ENCODE measurements around the gene RECQL5. TPM values are rescaled to one million over a fixed set of nuclear protein-coding genes. Genes with fewer than 3 reads are reported as not detected.

RECQL5 gene
- total RNA-seq, 1 donor from 2014 or later, result 11.2 TPM

DNA sequence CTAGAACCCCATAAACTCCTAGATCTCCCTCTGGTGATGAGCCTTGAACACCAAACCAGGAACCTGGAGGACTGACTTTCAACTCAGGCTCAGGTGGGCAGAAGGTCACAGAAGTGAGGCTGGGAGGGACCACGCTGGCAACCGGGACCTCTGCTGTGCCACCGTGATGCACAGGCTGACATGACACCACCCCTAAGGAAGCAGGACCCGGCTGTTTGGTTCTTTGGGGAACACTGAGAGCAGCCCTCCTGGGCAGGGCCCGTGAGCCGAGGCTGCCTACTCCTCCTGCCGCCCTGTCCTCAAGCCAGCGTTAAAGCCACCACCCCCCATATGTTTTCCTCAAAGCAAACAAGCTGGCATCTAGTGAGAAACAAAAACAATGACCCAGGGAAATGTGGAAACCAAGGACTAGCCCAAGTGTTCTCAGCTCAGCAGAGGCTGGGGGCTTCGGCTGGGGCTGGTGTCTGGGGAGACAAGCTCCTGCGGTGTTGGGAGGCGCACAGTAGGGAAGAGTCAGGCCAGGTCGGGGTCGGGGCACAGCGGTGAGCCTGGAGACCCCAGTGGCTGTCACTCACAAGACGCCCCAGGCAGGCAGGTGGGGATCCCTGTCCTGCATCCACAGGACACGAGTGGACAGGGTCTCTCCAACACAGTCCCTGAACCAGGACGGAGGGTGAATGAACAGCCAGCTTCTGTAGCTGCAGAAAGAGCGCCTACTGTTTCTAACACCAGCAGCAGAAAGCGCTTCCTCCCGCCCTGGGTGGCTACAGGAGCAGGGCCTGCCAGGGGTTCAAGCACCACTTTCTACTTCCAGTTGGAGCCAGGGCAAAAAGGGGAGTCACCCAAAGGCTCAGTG, 32.0 kb downstream of the RECQL5 start:
- no peak for DNase-seq (ENCODE audit: low read depth in 2 of 2)

DNA sequence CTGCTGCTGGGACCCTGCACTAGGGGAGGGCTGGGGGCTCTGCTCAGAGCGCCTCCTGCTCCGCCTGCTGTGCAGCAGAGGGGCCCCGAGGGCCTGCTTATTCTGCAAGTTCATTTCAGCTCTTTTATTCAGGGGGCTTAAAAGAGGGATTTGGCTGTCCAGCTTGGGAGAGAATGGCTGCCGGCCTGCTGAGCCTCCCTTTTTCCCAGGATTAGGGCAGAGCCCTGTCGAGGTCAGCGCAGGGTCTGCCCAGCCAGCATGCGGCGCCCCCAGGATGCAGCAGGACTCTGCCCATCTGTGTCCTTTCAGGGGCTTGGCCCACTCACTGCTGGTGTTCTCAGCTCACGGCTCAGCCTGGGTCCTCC, 32.6 kb downstream of the RECQL5 start:
- DNase-seq (ENCODE audit: low read depth in 2 of 2), result no peak

DNA sequence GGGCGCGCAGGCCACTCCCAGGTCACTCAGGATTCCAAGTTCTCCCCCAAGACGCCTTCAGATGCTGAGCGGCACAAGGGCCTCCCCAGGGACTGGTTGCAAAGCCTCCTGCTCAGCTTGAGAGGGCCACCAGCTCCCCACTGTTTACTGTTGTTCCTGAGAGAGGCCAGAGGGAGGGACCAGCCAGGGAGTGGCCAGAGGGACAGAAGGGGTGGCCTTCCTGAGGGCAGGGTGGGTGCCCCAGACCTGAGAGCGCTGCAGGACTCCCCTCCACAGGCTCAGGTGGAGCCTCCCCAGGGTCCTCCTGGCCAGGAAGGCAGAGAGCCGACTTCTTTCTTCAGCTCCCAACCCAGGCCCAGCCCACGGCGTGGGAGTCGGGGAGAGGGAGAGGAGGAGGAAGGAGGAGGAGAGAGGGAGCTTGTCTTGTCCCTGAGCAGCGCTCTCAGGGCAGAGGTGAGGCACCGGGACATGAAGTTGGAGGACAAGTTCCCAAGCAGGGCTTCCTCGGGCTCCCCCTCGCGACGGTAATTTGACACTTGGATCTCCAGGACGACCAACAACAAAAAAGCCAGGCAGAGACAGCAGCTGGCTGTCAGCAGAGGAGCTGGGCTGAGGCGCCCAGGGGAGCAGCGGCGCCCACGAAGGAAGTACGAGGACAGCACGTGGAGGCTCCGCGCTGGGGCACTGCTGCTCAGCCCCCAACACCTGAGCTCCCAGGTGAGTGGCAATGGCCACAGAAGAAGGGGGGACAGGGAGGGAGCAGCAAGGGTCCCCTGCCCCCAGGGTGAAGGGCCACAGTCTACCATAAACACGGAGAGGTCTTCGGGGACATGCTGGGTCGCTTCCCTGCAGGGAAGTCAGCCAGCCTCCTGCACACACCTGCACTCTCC, 33.2 kb downstream of the RECQL5 start:
- peak; percentile 65 to 88 for DNase-seq (ENCODE audit: low read depth in 2 of 2)

DNA sequence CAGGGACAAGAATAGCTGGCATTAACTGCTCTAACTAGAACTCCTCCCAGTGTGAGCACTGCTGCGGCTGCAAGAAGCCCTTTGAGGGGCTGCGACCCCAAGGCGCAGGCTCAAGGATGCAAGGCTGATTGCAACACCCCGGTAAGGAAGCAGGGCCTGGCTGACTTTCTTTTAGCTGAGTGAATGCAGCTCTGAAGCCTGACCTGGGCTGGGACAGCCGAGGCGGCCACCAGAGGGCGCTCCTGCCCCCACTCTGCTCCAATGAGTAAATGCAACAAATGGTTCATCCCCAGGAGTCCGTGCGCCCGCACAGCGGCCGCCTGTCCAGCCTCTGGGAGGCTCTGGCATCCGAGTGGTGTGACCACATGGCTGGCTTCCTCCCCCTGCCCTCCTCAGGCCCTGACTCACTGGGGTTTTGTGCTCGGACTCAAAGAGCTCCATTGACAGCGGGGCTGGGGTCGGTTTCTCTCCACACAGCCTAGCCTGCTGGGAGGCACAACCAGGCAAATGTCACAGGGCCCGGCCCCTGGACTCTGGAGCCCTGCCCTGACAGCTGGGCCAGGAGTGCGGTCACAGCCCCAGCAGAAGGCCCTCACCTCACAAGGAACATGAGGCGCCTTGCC, 34.0 kb downstream of the RECQL5 start, which contains the start of gene SMIM5:
TSS of gene SMIM5 (plus strand) at position 572 of the 623 bp plus-strand sequence. CDS start 6,768 bp downstream, outside the sequence.
- DNase-seq (ENCODE audit: low read depth in 2 of 2), result peak; percentile 50 to 78

DNA sequence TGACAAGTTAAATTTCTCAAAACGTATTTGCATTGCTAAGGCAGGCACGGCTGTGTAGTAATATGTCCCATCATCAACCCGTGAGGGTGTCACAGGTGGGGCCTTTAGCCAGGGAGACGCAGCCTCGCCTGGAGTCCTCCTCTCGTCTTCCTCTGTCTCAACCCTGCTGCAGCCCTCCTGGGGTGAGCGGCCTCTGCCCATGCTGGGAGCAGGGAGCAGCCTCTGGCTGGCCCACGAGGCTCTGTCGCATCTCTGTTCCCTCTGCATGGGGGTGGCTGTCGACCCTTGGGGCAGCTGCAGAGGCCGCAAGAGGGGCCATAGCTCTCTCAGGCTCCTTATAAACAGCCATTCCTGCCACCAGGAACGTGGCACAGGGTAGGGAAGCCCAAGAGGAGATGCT, 34.5 kb downstream of the RECQL5 start:
- no peak for DNase-seq (ENCODE audit: low read depth in 2 of 2)

DNA sequence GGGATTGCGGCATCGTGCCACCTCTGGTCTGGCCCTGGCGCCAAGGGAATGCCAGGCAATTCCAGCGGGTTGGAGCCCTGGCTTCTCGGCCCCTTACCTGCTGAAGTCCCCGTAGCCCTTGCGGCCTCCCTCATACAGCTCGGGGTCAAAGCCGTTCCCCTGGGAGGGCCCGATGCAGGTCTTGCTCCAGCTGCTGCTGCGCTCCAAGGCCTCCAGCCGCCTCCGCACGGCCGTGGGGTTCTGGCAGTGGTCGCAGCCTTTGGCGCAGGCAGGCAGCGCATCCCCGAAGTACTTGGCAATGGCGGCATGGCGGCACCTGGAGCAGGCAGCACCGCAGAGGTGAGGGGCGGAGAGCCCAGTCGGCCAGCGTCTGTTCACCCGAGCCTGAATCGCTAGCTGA, 35.6 kb downstream of the RECQL5 start:
- DNase-seq (ENCODE audit: low read depth in 2 of 2), result no peak

DNA sequence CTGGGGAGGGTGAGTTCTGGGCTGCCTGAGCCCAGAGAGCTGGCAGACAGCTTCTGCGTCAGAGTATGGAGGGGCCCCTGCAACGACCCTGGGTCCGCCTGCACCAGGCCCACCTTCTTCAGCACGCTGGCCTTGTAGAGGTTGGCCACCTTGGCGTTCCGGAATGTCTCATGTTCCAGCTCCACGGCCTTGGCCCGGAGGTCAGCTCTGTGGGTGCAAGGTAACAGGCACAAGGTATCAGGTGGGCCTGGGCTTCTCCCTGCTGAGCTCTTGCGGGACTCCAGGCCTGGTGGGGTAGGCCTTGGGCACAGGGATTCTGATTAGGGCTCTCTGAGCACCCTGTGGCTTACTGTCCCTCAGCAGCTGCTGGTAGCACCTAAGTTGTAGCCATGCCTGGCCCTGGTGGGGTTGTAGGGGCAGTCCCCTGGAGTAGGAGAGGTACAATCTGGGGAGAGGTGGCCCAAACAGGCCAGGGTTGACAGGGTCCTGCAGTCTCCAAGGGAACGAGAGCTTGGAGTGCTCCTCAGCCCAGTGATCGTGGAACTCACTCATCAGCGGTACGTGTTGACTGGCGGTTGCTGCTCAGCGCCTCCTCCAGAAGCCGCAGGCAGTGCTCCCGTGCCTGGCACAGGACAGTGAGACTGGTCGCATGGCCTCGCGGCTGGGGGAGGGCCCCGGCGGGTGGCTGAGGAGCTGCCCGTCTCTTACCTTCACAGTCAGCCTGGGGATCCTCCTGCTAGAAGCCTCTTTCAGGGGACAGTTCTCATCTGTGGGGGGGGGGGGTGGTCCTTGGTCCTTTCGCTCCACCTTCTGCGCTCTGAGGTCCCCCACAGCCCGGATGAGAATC, 36.7 kb downstream of the RECQL5 start:
- no peak for DNase-seq (ENCODE audit: low read depth in 2 of 2)

DNA sequence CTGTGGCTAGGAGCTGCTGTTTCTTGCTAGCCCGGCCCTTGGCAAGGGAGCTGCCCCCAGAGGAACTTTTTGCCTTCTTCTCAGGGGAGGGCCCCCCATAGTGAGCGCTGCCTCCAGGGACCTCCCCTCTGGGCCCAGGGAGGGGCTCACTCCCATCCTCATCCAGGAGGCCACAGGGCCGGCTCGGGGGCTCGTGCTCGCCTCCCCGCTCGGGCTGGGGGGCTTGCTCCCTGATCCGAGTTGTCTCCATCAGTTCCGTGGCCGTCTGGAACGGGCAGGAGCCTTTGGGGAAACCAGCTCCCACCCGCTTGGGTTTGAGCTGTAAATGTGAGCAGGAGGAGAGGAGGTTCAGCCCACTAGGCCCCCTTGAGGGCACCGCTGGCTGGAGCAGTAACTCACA, 37.8 kb downstream of the RECQL5 start:
- no peak for DNase-seq (ENCODE audit: low read depth in 2 of 2)

DNA sequence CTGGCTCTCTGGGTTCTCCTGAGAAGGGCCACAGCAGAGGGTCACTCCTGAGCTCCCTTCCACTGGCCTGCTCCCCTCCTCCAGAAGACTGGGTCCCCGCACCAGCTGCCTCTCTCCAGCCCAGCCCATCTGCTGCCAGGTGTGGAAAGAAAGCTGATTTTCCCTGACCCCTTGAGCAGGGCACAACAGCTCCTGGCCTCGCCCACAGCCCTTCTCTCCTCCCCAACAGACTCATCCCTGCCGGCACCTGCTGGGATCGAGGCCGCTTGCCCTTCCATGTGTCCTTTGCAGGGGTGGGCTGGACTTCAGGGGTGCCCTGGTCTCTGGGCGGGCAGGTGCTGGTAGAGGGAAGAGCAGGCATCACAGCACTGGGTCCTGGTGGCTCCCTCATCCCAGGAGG, 38.5 kb downstream of the RECQL5 start:
- no peak for DNase-seq (ENCODE audit: low read depth in 2 of 2)

DNA sequence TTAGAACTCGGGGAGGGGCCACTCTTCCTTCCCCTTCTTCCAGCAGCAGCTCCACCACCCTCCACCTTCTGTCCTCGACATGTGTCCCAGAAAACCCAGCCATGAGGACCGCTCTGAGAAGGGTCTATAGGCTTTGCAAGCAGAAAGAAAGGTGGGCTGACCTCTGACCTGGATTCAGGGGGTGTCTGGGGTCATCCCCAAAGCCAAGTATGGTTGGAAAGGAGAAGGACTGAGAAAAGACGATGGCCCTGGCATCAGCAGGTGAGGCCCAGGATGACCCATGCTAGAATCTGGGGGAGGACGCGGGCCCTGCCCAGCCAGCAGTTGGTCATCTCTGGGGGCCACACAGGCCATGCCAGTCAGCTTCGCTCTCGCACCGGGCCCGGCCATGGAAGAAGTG, 39.9 kb downstream of the RECQL5 start:
- no peak for DNase-seq (ENCODE audit: low read depth in 2 of 2)

DNA sequence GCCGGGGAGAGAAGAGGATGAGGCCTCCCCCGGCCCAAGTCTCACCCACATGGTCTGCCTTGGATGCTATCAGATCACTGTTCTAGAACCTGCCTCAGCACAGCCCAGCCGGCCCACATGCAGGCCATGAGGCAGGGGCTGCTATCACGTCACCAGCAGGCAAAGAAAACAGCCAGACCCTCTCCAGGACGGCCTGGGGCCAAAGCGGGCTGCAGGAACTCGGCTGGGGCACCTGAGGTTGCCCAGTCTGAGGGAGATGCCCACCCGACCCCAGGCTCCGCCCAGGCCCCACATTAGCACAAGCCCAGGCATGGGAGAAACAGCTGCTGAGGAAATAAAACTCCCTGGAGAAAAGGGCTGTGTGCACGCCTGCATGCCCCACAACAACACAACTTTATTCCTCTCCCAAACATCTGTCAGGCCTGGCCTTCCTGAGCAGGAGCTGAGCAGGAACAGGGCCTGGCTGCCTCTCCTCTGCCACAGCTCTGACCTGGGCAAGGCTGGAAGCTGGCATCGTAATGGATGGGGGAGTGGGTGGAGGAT, 40.4 kb downstream of the RECQL5 start:
- no peak for DNase-seq (ENCODE audit: low read depth in 2 of 2)

DNA sequence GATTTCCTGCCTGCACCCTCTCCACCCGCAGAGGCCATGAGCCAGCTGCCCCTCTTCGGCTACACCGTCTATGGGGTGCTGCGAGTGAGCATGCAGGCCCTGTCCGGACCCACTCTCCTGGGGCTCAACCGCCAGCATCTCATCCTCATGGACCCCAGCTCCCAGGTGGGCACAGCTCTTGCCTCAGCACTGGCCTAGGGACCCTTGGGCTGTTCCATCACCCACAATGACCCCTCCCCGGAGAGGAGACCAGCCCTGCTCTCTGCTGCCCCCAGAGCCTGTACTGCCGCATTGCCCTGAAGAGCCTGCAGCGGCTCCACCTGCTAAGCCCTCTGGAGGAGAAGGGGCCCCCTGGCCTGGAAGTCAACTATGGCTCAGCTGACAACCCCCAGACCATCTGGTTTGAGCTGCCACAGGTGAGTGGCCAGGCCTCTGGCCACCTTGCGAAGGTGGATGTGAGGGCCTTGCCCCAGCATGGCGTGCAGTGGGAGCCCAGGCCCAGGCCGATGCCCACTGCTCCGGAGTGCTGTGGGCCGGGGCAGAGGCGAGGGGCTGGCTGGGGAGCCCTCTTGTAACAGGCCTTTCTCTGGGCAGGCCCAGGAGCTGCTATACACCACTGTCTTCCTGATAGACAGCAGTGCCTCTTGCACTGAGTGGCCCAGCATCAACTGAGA, 41.0 kb downstream of the RECQL5 start:
- DNase-seq (ENCODE audit: low read depth in 2 of 2), result peak in 1 of 2 donors; percentile 26

DNA sequence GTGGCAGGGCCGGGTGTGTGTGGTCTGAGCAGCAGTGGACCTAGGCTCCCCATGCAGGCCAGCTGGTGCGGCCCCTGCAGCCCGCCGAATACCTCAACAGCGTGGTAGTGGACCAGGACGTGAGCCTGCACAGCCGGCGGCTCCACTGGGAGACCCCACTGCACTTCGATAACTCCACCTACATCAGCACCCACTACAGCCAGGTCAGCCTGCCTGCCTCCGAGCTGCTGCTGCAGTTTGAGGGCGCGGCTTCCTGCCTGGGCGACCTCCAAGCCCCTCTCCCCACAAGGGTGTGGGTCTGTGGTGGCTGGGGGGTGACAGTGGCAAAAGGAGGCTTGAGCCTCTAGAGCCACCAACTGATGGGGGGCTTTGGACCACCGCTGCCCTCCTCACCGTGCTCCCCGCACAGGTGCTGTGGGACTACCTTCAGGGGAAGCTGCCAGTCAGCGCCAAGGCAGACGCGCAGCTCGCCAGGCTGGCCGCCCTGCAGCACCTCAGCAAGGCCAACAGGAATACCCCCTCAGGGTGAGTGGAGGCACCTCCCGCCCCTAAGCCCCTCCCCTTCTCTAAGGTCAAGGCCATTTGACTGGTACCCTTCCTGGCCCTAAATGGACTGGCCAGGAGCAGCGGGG, 42.1 kb downstream of the RECQL5 start:
- DNase-seq (ENCODE audit: low read depth in 2 of 2), result no peak

DNA sequence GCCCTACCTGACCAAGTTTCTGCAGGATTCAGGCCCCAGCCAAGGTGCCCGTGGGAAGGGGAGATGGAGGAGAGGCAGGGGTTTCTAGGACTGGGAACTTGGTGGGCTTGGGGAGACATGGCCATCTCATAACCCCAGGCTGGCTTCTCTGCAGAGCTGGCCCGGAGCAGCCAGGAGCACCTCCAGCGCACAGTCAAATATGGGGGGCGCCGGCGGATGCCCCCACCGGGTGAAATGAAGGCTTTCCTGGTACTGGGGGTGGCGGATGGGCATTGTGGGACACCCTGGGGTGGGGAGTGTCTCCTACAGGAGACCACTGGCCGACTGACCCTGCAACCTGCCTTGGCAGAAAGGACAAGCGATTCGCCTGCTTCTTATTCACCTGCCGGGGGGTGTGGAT, 42.9 kb downstream of the RECQL5 start:
- no peak for DNase-seq (ENCODE audit: low read depth in 2 of 2)

DNA sequence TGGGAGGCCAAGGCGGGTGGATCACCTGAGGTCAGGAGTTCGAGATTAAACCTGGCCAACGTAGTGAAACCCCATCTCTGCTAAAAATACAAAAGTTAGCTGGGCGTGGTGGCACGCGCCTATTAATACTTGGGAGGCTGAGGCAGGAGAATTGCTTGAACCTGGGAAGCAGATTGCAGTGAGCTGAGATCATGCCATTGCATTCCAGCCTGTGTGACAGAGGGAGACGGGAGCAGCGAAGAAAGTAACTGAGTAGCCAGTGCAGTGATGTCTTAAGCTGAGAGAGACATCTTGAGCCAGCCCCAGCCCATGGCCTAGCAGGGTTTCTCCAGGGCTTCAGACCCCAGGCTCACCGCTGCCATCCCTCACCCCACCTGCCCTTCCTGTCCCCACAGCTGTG, 43.6 kb downstream of the RECQL5 start:
- DNase-seq (ENCODE audit: low read depth in 2 of 2), result no peak

DNA sequence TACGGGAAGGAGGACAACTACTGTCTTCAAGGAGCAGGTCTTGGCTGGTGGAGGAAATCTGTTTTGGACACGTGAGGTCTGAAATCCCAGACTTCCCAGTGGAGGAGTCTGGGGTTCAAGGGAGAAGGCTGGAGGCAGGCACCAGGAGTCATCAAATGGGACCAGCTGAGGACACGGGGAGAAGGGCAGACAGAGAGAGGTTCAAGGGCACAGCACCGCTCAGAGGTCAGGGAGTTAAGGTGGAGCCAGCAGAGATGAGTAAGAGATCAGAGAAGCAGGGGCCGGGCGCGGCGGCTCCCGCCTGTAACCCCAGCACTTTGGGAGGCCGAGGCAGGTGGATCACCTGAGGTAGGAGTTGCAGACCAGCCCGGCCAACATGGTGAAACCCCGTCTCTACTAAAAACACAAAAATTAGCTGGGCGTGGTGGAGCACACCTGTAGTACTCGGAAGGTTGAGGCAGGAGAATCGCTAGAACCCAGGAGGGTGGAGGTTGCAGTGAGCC, 44.1 kb downstream of the RECQL5 start:
- no peak for DNase-seq (ENCODE audit: low read depth in 2 of 2)

DNA sequence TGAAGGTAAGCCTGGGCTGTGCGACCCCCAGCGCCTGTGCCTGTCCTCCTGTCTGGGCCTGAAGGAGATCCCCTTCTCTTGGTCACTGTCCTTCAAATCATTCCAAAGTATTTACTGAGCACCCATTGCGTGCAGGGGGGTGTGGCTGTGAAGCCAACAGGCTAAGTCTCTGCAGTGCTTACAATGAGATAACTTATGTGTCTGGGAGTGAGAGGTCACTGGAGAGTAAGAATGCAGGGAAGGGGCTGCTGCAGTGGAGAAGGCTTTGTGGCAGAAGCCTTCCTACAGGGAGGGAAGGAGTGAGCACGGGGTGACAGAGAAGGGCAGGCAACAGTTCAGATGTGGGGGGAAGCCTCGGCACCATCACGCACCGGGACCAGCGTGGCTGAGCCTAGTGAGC, 44.9 kb downstream of the RECQL5 start:
- DNase-seq (ENCODE audit: low read depth in 2 of 2), result no peak

DNA sequence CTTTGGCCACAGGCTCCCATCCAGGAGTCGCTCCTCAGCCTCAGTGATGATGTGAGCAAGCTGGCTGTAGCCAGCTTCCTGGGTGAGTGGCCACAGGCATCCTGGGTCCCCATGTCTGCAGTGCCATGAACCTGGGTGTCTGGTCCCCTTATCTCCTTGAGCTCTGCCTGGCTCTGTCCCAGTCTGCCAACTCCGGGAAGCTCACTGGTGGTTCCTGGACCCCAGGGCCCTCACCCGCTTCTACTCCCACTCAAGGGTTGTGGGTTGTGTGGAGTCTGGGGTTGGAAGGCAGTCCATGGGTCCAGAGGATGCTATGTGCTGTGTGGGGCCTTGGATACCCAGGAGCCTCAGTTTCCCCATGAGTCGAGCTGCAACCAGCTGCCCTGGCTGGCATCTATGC, 45.5 kb downstream of the RECQL5 start:
- no peak for DNase-seq (ENCODE audit: low read depth in 2 of 2)
